Measurements from ENCODE around the gene ZNF414.

ZNF414 gene

DNA sequence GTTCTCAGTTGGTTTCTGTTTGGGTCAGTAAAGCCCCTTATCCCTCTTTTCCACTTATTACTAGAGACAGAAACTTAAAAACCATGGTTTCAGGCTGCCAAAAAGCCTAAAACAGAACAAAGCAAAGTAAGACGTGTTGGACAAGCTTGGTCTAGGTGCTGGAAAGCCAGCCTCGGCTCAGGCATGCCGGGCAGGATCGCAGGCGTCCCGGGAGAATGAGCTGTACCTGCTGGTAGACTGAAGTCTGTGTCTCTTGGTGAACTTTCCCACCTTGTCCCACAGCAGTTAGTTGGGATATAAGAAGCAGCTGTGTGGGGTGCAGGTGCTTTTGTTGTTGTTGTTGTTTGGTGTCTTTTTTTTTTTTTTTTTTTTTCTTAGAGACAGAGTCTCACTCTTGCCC is 32.4 kb downstream of the ZNF414 start:
- no peak for DNase-seq (ENCODE audit: low read depth)
- TF ChIP-seq, protein P1, sequence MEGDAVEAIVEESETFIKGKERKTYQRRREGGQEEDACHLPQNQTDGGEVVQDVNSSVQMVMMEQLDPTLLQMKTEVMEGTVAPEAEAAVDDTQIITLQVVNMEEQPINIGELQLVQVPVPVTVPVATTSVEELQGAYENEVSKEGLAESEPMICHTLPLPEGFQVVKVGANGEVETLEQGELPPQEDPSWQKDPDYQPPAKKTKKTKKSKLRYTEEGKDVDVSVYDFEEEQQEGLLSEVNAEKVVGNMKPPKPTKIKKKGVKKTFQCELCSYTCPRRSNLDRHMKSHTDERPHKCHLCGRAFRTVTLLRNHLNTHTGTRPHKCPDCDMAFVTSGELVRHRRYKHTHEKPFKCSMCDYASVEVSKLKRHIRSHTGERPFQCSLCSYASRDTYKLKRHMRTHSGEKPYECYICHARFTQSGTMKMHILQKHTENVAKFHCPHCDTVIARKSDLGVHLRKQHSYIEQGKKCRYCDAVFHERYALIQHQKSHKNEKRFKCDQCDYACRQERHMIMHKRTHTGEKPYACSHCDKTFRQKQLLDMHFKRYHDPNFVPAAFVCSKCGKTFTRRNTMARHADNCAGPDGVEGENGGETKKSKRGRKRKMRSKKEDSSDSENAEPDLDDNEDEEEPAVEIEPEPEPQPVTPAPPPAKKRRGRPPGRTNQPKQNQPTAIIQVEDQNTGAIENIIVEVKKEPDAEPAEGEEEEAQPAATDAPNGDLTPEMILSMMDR (IDR thresholded peaks at IDR 0.05; ENCODE audit: insufficient read depth, low read depth, low read length, missing control alignments), result no peak
- no peak overlapping the region for H3K4me3 ChIP-seq (ENCODE audit: low read length)

DNA sequence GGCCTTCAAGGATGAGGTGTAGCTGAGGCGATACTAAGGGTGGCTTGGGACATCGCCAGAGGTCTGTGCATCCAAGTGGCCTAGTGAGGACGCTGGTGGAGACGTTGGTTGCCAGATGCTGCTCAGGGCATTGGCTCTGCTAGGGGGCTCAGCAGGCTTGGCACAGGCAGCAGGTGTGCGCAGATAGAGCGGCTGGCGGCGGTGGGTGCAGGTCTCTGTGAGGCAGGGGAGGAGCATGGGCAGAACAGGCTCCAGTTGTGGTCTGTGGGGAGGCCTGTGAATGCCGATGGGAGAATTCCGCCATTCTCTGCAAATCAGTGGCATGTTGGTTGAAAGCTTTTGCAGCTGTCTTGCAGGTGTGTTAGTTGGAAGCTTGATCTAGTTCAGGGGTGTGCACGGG is 32.8 kb downstream of the ZNF414 start:
- H3K4me3 ChIP-seq (ENCODE audit: low read length), result no peak overlapping the region
- DNase-seq (ENCODE audit: low read depth), result no peak
- TF ChIP-seq, protein P1 (IDR thresholded peaks at IDR 0.05; ENCODE audit: insufficient read depth, low read depth, low read length, missing control alignments), result no peak

DNA sequence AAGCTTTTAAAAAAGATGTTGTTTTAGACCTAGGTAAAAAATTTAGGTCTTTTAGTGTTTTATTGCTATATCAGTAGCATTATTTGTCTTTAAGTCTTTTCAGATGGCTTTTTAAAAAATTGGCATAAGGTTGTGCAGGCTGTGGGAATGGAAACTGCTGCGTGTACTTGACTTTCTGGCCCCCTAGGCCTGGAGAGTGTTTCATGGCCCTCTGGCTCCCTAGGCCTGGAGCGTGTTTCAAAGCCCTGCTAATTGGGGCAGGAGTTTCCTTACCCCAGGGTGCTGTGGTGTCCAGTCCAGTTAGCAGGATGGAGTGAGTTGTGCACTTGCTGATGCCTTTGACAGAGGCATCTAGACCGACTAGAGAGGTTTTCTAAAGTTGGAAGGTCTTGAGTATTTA is 35.4 kb downstream of the ZNF414 start:
- TF ChIP-seq, protein P1 (IDR thresholded peaks at IDR 0.05; ENCODE audit: insufficient read depth, low read depth, low read length, missing control alignments), result no peak

DNA sequence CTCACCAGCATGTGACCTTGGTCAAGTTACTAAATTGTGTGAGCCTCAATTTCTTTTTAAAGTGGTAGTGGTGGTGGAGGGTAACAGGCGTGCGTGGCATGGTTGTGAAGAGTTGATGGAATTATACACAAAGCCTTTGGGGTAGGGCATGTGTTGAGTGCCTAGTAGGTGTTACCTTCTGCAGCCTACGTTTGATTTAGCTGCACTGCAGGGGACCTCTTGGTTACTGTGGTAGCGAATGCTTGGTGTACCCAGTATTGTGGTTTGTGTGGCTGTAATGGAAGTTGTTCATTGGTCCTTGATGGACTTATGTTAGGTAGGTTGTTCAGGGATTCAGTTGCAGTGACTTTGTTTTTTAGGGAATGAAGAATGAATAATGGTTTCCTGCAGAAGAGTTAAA is 36.1 kb downstream of the ZNF414 start:
- no peak for DNase-seq (ENCODE audit: low read depth)
- H3K4me3 ChIP-seq (ENCODE audit: low read length), result no peak overlapping the region
- TF ChIP-seq, protein P1 (IDR thresholded peaks at IDR 0.05; ENCODE audit: insufficient read depth, low read depth, low read length, missing control alignments), result no peak

More for the DNA sequence above, 35.4 kb downstream of the ZNF414 start:
- H3K4me3 ChIP-seq (ENCODE audit: low read length), result no peak overlapping the region
- DNase-seq (ENCODE audit: low read depth), result no peak

DNA sequence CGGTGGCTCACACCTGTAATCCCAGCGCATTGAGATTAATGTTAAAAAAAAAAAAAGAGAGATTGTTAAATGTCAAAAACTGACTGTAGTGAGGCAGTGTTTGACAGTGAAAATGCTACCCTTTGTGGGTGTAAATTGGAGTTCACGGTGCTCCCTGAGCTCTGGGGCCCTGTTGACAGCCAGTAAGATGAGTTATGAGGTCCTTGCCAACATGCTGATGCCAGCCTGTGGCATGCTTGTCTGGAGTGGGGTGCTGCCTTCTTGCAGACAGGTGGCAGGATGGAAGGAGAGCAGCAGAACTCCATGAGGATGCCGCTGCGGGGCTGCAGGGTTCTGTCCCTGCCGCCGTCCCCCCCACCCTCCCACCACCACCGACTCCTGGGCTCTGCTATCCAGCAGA is 37.4 kb downstream of the ZNF414 start:
- DNase-seq (ENCODE audit: low read depth), result no peak
- TF ChIP-seq, protein P1 (IDR thresholded peaks at IDR 0.05; ENCODE audit: insufficient read depth, low read depth, low read length, missing control alignments), result no peak
- no peak overlapping the region for H3K4me3 ChIP-seq (ENCODE audit: low read length)

DNA sequence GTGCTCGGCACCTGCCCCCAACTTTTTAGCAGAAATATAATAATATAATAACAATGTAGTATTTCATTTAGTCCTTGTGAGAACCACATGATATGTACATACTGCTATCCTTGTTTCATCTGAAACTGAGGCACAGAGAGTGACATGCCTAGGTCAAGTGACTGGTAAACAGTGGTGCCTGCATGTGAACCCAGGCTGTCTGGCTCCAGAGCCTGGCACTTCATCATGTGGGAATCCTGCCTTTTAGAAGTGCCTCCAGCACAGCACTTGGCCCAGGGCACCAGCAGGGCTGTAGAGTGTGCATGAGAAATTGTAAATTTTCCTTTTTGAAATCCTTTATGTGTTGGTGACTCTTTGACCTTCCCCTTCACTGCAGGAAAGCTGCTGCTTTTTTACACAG is 39.0 kb downstream of the ZNF414 start:
- TF ChIP-seq, protein P1 (IDR thresholded peaks at IDR 0.05; ENCODE audit: insufficient read depth, low read depth, low read length, missing control alignments), result no peak
- no peak overlapping the region for H3K4me3 ChIP-seq (ENCODE audit: low read length)
- DNase-seq (ENCODE audit: low read depth), result no peak

DNA sequence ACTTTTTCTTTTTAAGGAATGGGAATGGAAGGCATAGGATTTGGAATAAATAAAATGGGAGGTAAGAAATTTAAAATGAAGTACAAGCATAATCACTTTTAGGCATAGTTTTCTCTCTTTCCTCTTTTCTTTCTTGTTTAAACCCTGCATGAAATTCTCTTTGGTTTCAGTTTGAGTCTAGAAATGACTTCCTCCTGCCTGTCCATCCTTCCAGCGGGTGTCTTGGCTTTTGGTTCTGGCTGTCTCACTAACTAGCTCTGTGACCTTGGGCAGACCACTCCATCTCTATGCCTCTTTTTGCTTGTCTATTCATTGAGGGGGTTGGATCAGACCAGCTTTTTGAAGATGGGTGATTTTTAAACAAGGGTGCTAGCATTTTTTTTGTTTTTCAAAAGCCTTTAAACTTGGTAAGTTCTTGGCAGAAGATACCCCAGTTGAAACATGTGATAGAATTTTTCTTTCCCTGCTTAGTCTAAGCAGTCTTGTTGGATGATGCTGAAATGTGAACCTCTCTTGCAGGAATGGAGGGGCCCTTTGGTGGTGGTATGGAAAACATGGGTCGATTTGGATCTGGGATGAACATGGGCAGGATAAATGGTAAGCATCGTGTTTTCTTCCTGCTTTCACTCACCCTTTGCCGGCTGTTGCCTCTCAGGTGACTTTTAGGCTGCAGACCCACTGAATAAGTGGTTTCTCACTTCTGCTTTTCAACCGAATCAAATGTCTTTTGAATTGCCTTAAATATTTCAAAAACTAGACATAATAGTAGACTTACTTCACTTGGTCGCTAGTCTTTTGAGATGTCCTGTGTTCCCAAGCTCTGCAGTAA is 40.1 kb downstream of the ZNF414 start:
- H3K4me3 ChIP-seq (ENCODE audit: low read length), result no peak overlapping the region
- no peak for DNase-seq (ENCODE audit: low read depth)
- TF ChIP-seq, protein P1 (IDR thresholded peaks at IDR 0.05; ENCODE audit: insufficient read depth, low read depth, low read length, missing control alignments), result no peak
